Measurements from ENCODE around the gene SSC5D. TPM values are rescaled to one million over a fixed set of nuclear protein-coding genes. Genes with fewer than 3 reads are reported as not detected.

SSC5D gene
- total and polyA plus RNA-seq, 4 donors = 0.08 to 1.0 (median 0.51) TPM

GRCh38 chr19:55488986-55489710 is 912 bp downstream of the SSC5D start:
- TF ChIP-seq EGR1 (IDR thresholded peaks at IDR 0.05; ENCODE audit: low read depth in 2 of 2) (no peak), YY1 (IDR thresholded peaks at IDR 0.05) (no peak)
- DNase-seq (ENCODE audit: low spot score) = no peak
- no peaks in the 10 kb centered on the region for H3K9me3 ChIP-seq (ENCODE audit: control insufficient read depth in 4 of 4, low read length in 3 of 4)
- no peak overlapping the region for H3K4me3 ChIP-seq (ENCODE audit: low read depth in 1 of 3, low read length in 3 of 3)
- H3K27me3 ChIP-seq (ENCODE audit: control insufficient read depth in 4 of 4, insufficient read depth in 4 of 4, low read length in 3 of 4) = no peaks in the 10 kb centered on the region
- peaks cover 3 to 9% (median 7%) of the 10 kb centered on the region in 4 donors for H3K4me1 ChIP-seq (ENCODE audit: control insufficient read depth in 4 of 4, insufficient read depth in 4 of 4, low read length in 3 of 4)
- no peaks in the 10 kb centered on the region for H3K36me3 ChIP-seq (ENCODE audit: control insufficient read depth in 4 of 4, insufficient read depth in 3 of 4, low read depth in 1 of 4, low read length in 3 of 4)
- 52% methylated on average over 36 of the region's 36 CpGs for WGBS
- H3K27ac ChIP-seq (ENCODE audit: low read depth in 1 of 2, low read length in 2 of 2) = no peak overlapping the region
- no peak overlapping the region for H3K9ac ChIP-seq (ENCODE audit: low read depth in 1 of 2, low read length in 2 of 2)

DNA sequence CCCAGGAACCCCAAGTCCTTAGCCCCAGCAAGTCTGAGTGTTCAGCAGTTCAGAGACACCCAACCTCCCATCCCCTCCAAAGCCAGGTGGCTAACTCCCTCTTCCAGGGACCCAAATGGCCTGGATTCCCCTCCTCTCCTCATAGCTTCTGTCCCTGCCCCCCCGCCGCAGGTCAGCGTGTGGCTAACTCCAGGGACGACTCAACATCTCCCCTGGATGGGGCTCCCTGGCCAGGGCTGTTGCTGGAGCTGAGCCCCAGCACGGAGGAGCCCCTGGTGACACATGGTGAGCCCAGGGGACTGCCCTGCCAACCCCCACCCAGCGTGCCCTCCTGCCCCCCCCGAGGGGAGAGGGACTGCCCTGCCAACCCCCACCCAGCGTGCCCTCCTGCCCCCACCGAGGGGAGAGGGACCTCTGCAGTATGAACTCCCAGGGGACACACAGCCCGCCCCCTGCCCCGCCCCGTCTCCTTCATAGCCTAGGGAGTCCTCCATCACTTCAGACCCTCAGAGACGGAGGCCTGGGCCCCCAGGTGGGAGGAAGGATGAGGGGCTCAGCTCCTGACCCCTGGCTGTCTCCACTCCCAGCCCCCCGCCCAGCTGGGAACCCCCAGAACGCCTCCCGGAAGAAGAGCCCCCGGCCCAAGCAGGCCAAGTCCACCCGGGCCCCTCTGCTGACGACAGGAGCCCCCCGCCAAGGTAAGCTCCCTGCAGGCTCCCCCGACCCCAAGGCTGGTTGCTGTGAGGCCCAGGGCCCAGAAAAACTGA is 1.7 kb downstream of the SSC5D start:
- no peak overlapping the region for H3K9ac ChIP-seq (ENCODE audit: low read depth in 1 of 2, low read length in 2 of 2)
- WGBS = 53% methylated on average over 21 of the region's 21 CpGs
- TF ChIP-seq RXRA (IDR thresholded peaks at IDR 0.05) = no peak
- no peak for TF ChIP-seq SP1 (IDR thresholded peaks at IDR 0.05)
- TF ChIP-seq FOXA2 (IDR thresholded peaks at IDR 0.05) = no peak
- TF ChIP-seq REST (IDR thresholded peaks at IDR 0.05) = no peak
- TF ChIP-seq TAF1 (conservative IDR thresholded peaks at IDR 0.05) = no peak
- no peak for TF ChIP-seq RAD21 (IDR thresholded peaks at IDR 0.05)
- no peak for TF ChIP-seq CTCF (IDR thresholded peaks at IDR 0.05; ENCODE audit: low read depth, low read length, missing input control)
- TF ChIP-seq JUND (IDR thresholded peaks at IDR 0.05) = no peak
- TF ChIP-seq, protein P1, sequence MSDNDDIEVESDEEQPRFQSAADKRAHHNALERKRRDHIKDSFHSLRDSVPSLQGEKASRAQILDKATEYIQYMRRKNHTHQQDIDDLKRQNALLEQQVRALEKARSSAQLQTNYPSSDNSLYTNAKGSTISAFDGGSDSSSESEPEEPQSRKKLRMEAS (IDR thresholded peaks at IDR 0.05) = no peak
- TF ChIP-seq HNF4G (IDR thresholded peaks at IDR 0.05) = no peak
- TF ChIP-seq YY1 (IDR thresholded peaks at IDR 0.05) = no peak
- no peak for TF ChIP-seq EGR1 (IDR thresholded peaks at IDR 0.05; ENCODE audit: low read depth in 2 of 2)
- TF ChIP-seq NR2F2 (IDR thresholded peaks at IDR 0.05) = no peak
- no peak for TF ChIP-seq GABPA (IDR thresholded peaks at IDR 0.05 in 1 of 2, conservative IDR thresholded peaks at IDR 0.05 in 1 of 2)
- TF ChIP-seq ZBTB33 (IDR thresholded peaks at IDR 0.05) = no peak
- no peak for TF ChIP-seq HNF4A (conservative IDR thresholded peaks at IDR 0.05)
- TF ChIP-seq FOXA1 (IDR thresholded peaks at IDR 0.05) = no peak
- TF ChIP-seq ATF3 (IDR thresholded peaks at IDR 0.05) = no peak
- H3K9me3 ChIP-seq (ENCODE audit: control insufficient read depth in 4 of 4, low read length in 3 of 4) = no peaks in the 10 kb centered on the region
- H3K27me3 ChIP-seq (ENCODE audit: control insufficient read depth in 4 of 4, insufficient read depth in 4 of 4, low read length in 3 of 4) = no peaks in the 10 kb centered on the region
- H3K4me1 ChIP-seq (ENCODE audit: control insufficient read depth in 4 of 4, insufficient read depth in 4 of 4, low read length in 3 of 4) = peaks cover 0 to 2% (median 1%) of the 10 kb centered on the region in 4 donors
- DNase-seq (ENCODE audit: low spot score) = no peak
- no peak overlapping the region for H3K27ac ChIP-seq (ENCODE audit: low read depth in 1 of 2, low read length in 2 of 2)
- no peak overlapping the region for H3K4me3 ChIP-seq (ENCODE audit: low read depth in 1 of 3, low read length in 3 of 3)
- no peaks in the 10 kb centered on the region for H3K36me3 ChIP-seq (ENCODE audit: control insufficient read depth in 4 of 4, insufficient read depth in 3 of 4, low read depth in 1 of 4, low read length in 3 of 4)

Measured in liver (tissue), 9 donors.